Esophagus squamous epithelium (tissue), 4 donors: ENCODE data around the gene GLIS1.

ENCODE experiments used
- CTCF ChIP-seq, 6 experiments: fragments of 450-650 bp in 4 of 6; fragments of 200-600 bp in 2 of 6; sonication (generic) in 2 of 6; IDR thresholded peaks; one replicate each; pipeline ENCODE4 v1.5.1; 2016 to 2019; ENCODE audit warnings: antibody characterized with exemption in 6 of 6, mild to moderate bottlenecking in 4 of 6, moderate library complexity in 4 of 6
- POLR2A ChIP-seq, 4 donors: fragments of 450-650 bp; IDR thresholded peaks; one replicate each; pipeline ENCODE4 v1.6.1; 2017; ENCODE audit warnings: antibody characterized with exemption in 4 of 4, mild to moderate bottlenecking in 4 of 4, moderate library complexity in 3 of 4

DNA sequence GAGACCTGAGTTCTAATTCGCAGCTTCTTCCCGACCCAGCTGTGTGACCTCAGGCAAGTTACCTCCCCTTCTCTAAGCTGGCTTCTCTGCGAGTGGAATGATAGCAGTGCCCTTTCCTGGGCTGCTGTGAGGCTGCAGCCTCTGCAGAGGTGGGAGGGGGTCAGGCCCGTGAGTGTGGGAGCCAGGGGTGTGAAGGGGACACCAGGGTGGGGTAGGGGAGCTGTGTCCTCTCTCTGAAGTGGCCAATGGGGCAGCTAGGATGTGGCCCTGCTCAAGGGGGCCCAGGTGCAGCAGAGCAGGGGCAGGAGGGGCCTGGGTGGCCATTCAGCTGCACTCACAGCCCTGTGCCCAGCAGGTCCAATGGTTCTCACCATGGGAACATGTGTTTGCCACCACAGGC is 255.3 kb downstream of the GLIS1 start:
- TF ChIP-seq POLR2A (IDR thresholded peaks at IDR 0.05): no peak
- TF ChIP-seq CTCF (IDR thresholded peaks at IDR 0.05): no peak
